ENCODE results near the gene PROM1. TPM values are rescaled to one million over a fixed set of nuclear protein-coding genes. Genes with fewer than 3 reads are reported as not detected.

Gene PROM1
- total and polyA plus RNA-seq, 11 donors, result 1.5 to 30.5 (median 6.0) TPM

GRCh38 chr4:16100833-16101232, 17.0 kb upstream of the PROM1 start:
- H3K4me3 ChIP-seq, result no peak overlapping the region
- no peak overlapping the region for H3K27ac ChIP-seq
- DNase-seq, result no peak
- peaks cover 0 to 15% (median 0%) of the 10 kb centered on the region in 12 donors for H3K4me1 ChIP-seq
- no peak for TF ChIP-seq POLR2A (IDR thresholded peaks at IDR 0.05)
- TF ChIP-seq CTCF (IDR thresholded peaks at IDR 0.05), result no peak
- no peak for ATAC-seq
- H3K36me3 ChIP-seq, result no peaks in the 10 kb centered on the region
- H3K9me3 ChIP-seq, result no peaks in the 10 kb centered on the region
- WGBS, 4 donors, result 89 to 98% (median 93%) methylated on average over 1 of the region's 1 CpG
- H3K27me3 ChIP-seq, result peaks cover 0 to 4% (median 0%) of the 10 kb centered on the region in 9 donors
- intact Hi-C loops (cut with DNase I), result no loop called here

- H3K27ac ChIP-seq, result no peak overlapping the region
- no peaks in the 10 kb centered on the region for H3K36me3 ChIP-seq
- DNase-seq (no peak), ATAC-seq (no peak)
- peaks cover 0 to 5% (median 0%) of the 10 kb centered on the region in 9 donors for H3K27me3 ChIP-seq
- no peak overlapping the region for H3K4me3 ChIP-seq
- H3K9me3 ChIP-seq, result peaks cover 0 to 2% (median 0%) of the 10 kb centered on the region in 12 donors
- intact Hi-C loops (cut with DNase I), result no loop called here
- H3K4me1 ChIP-seq, result no peaks in the 10 kb centered on the region
- WGBS, 4 donors, result 79 to 95% (median 88%) methylated on average over 4 of the region's 4 CpGs
- TF ChIP-seq POLR2A (IDR thresholded peaks at IDR 0.05) (no peak), CTCF (IDR thresholded peaks at IDR 0.05) (no peak)
Observed at GRCh38 chr4:16092682-16093319, 9.0 kb upstream of the PROM1 start.

- H3K36me3 ChIP-seq, result no peaks in the 10 kb centered on the region
- intact Hi-C loops (cut with DNase I), result no loop called here
Observed at GRCh38 chr4:16090096-16090705, 6.4 kb upstream of the PROM1 start.

GRCh38 chr4:16089156-16089555, 5.3 kb upstream of the PROM1 start:
- 97 to 99% (median 98%) methylated on average over 3 of the region's 3 CpGs for WGBS, 4 donors
- no peak for DNase-seq
- no peak for ATAC-seq
- Histone ChIP-seq H3K4me1 (peaks cover 0 to under 1% (median 0%) of the 10 kb centered on the region in 12 donors), H3K27me3 (peaks cover 0 to 19% (median 0%) of the 10 kb centered on the region in 9 donors), H3K27ac (no peak overlapping the region), H3K9me3 (peaks cover 0 to 15% (median 0%) of the 10 kb centered on the region in 12 donors), H3K4me3 (no peak overlapping the region), H3K36me3 (no peaks in the 10 kb centered on the region)
- intact Hi-C loops (cut with DNase I), result no loop called here
- TF ChIP-seq CTCF (IDR thresholded peaks at IDR 0.05) (no peak), POLR2A (IDR thresholded peaks at IDR 0.05) (no peak)

More at GRCh38 chr4:16090096-16090705, 6.4 kb upstream of the PROM1 start:
- TF ChIP-seq POLR2A (IDR thresholded peaks at IDR 0.05), result no peak
- peaks cover 0 to 9% (median 0%) of the 10 kb centered on the region in 9 donors for H3K27me3 ChIP-seq
- 87 to 95% (median 92%) methylated on average over 2 of the region's 2 CpGs for WGBS, 4 donors
- DNase-seq (no peak), ATAC-seq (no peak)
- H3K9me3 ChIP-seq, result peaks cover 0 to 15% (median 0%) of the 10 kb centered on the region in 12 donors
- no peaks in the 10 kb centered on the region for H3K4me1 ChIP-seq
- no peak overlapping the region for H3K4me3 ChIP-seq
- H3K27ac ChIP-seq, result no peak overlapping the region

Data from heart left ventricle (tissue), 16 donors.